Heart right ventricle (tissue), 16 donors: ENCODE data around the gene ZFR2. TPM values are rescaled to one million over a fixed set of nuclear protein-coding genes. Genes with fewer than 3 reads are reported as not detected.

Experiments used
- ATAC-seq, 8 donors: fragments of 200-7000 bp; cut with Tn5 transposase; one replicate each; pipeline ENCODE4 v1.9.1; 2020; ENCODE audit warnings: mild to moderate bottlenecking in 8 of 8, moderate library complexity in 8 of 8, moderate number of reproducible peaks in 1 of 8
- DNase-seq, 2 donors: peaks; one replicate each; pipeline ENCODE4 v3.0.0-alpha.2; 2020
- H3K27ac ChIP-seq, 10 donors: fragments of 200-600 bp; sonication (generic) in 2 of 10; one replicate each; pipeline versions ENCODE4 v1.5.0 to v1.8.0; 2020 to 2022; ENCODE audit warnings: mild to moderate bottlenecking in 3 of 10
- H3K27me3 ChIP-seq, 7 donors: fragments of 200-600 bp; one replicate each; pipeline ENCODE4 v1.8.0; 2021 to 2022; ENCODE audit warnings: mild to moderate bottlenecking in 2 of 7
- H3K36me3 ChIP-seq, 9 donors: fragments of 200-600 bp; sonication (generic) in 1 of 9; one replicate each; pipeline versions ENCODE4 v1.5.0 to v1.8.0; 2020 to 2022; ENCODE audit warnings: mild to moderate bottlenecking in 2 of 9
- H3K4me1 ChIP-seq, 9 donors: fragments of 200-600 bp; sonication (generic) in 1 of 9; one replicate each; pipeline versions ENCODE4 v1.5.0 to v1.8.0; 2020 to 2022; ENCODE audit warnings: mild to moderate bottlenecking in 4 of 9
- H3K4me3 ChIP-seq, 10 donors: fragments of 200-600 bp; sonication (generic) in 2 of 10; one replicate each; pipeline versions ENCODE4 v1.5.0 to v1.8.0; 2020 to 2022; ENCODE audit warnings: mild to moderate bottlenecking in 7 of 10, moderate library complexity in 2 of 10
- H3K9me3 ChIP-seq, 11 donors: fragments of 200-600 bp in 10 of 11; sonication (generic) in 2 of 11; one replicate each; pipeline versions ENCODE4 v1.5.0 to v1.8.0; 2013 to 2022; ENCODE audit warnings: mild to moderate bottlenecking in 2 of 11, control low read depth in 1 of 11, moderate library complexity in 1 of 11
- WGBS, 2 donors: extraction: QIAGEN DNeasy Blood & Tissue Kit; methylation state at CpG; one replicate each; pipeline ENCODE4 v1.1.7; 2013; ENCODE audit warnings: inconsistent platforms in 1 of 2; 5-methylcytosine and 5-hydroxymethylcytosine counted together
- intact Hi-C, 10 donors: fragments of 100-400 bp; cut with DNase I; formaldehyde crosslinking; loops; one replicate each; pipeline versions ENCODE4 v1.11.1 to v1.14.2; 2022
- polyA plus RNA-seq, 2 donors: library from polyadenylated mRNA; stranded (reverse); fragments of 200-250 nt; gene quantifications; one replicate each; pipeline ENCODE4 v1.2.3, GENCODE V29; 2013
- total RNA-seq, 10 donors: library from RNA; stranded (reverse); fragmentation: NEBNext Ultra II Directional in 3 of 10; extraction: Animal tissue kit (Norgen Biotek cat#: 25700) in 3 of 10; gene quantifications; one replicate each; pipeline versions ENCODE4 v1.2.1 to v1.2.4, GENCODE V29; 2021 to 2023
- TF ChIP-seq, protein P1 (sequence below), 9 donors: fragments of 200-600 bp; sonication (generic) in 2 of 9; IDR thresholded peaks; one replicate each; pipeline versions ENCODE4 v1.5.0 to v1.8.0; 2021 to 2022; ENCODE audit warnings: antibody characterized with exemption in 9 of 9, mild to moderate bottlenecking in 5 of 9, moderate library complexity in 1 of 9
- donor health status: Arrhythmogenic right ventricular cardiomyopathy.
- donor health status: ischemic (EF 13 %, LVEDD 7.1; RV severe dilation, severe dysfunction).
- donor health status: healthy with polysubstance abuse.
- donor health status: DM: no; HTN: yes; CAD: no.
- donor health status: DM: no; HTN: no; CAD: no.
- donor health status: ischemic (EF 25% LVEDD 6.9; RV normal size, moderate dysfunction).
- donor health status: ischemic (EF 25% LVEDD 5.7; RV mildly dilated, moderate dysfunction).
- donor health status: healthy.
- donor health status: DM: yes; HTN: yes; CAD: no.
- donor health status: Ischemic cardiomyopathy.
- donor health status: ischemic (EF 35%, LVEDD 5.7; RV mildly dilated, moderate dysfunction).
- donor health status: nonischemic (EF 11% LVEDD 7.7; RV severe dilation, severe dysfunction).
- donor health status: DM: yes; HTN: yes; CAD: no.
- donor health status: PGD.
- donor health status: ischemic (EF 29% LVEDD 5.4; RV normal size, mild dysfunction).
- donor health status: nonischemic (EF 23%, LVEDD 6.1; RV moderate dilation, normal function).

ZFR2 gene
- total and polyA plus RNA-seq, 12 donors, result 0.04 to 0.29 TPM; not detected in 10

- no peak overlapping the region for H3K4me3 ChIP-seq
- no peaks in the 10 kb centered on the region for H3K9me3 ChIP-seq
- H3K27me3 ChIP-seq, result peaks cover 0 to 14% (median 0%) of the 10 kb centered on the region in 7 donors
- ATAC-seq (peak; percentile 68 to 85 (median 78)), DNase-seq (peak; percentile 38 to 76)
- no peaks in the 10 kb centered on the region for H3K36me3 ChIP-seq
- WGBS, 2 donors, result 17 to 21% methylated on average over 43 of the region's 43 CpGs
- TF ChIP-seq, protein P1, sequence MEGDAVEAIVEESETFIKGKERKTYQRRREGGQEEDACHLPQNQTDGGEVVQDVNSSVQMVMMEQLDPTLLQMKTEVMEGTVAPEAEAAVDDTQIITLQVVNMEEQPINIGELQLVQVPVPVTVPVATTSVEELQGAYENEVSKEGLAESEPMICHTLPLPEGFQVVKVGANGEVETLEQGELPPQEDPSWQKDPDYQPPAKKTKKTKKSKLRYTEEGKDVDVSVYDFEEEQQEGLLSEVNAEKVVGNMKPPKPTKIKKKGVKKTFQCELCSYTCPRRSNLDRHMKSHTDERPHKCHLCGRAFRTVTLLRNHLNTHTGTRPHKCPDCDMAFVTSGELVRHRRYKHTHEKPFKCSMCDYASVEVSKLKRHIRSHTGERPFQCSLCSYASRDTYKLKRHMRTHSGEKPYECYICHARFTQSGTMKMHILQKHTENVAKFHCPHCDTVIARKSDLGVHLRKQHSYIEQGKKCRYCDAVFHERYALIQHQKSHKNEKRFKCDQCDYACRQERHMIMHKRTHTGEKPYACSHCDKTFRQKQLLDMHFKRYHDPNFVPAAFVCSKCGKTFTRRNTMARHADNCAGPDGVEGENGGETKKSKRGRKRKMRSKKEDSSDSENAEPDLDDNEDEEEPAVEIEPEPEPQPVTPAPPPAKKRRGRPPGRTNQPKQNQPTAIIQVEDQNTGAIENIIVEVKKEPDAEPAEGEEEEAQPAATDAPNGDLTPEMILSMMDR (IDR thresholded peaks at IDR 0.05), result peak; percentile 97 to 100 (median 99)
- intact Hi-C loops, result loop anchor here in 7 of 10 donors (5.0 to 10.0 kb wide), 4 partner anchors 40 to 157 kb away; partner anchors contain the start of genes APBA3 (in 5 of the 7) and MRPL54 (in 5 of the 7)
- no peak overlapping the region for H3K27ac ChIP-seq
- peaks cover 0 to 17% (median 5%) of the 10 kb centered on the region in 9 donors for H3K4me1 ChIP-seq
Measured at GRCh38 chr19:3821857-3822364, 46.9 kb downstream of the ZFR2 start.

DNA sequence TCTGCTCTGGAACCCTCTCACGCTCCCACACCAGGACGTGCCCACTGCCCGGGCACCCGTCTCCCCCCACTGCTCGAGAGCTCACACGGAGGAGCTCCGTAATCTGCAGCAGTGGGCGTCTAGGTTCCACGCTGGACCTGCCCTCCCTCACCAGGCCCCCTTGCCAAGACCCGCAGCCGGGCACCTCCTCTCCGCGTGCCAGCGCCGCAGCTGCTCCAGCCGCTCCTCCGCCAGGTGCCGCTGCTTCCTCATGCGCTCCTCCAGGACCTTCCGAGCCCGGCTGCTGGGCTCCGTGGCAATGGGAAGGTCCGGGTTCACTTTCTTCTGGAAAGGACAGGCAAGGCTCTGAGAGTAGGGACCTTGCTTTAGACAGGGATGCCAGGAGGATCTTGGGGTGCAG lies 47.7 kb downstream of the ZFR2 start:
- H3K4me3 ChIP-seq, result no peak overlapping the region
- TF ChIP-seq, protein P1 (IDR thresholded peaks at IDR 0.05), result no peak
- H3K4me1 ChIP-seq, result peaks cover 0 to 17% (median 5%) of the 10 kb centered on the region in 9 donors
- H3K36me3 ChIP-seq, result no peaks in the 10 kb centered on the region
- H3K27me3 ChIP-seq, result peaks cover 0 to 14% (median 0%) of the 10 kb centered on the region in 7 donors
- no peak for DNase-seq
- H3K27ac ChIP-seq, result no peak overlapping the region
- ATAC-seq, result no peak
- no peaks in the 10 kb centered on the region for H3K9me3 ChIP-seq
- intact Hi-C loops, result loop anchor here in 7 of 10 donors (5.0 to 10.0 kb wide), 4 partner anchors 39 to 156 kb away; partner anchors contain the start of genes APBA3 (in 5 of the 7) and MRPL54 (in 5 of the 7)
- 93 to 94% methylated on average over 23 of the region's 23 CpGs for WGBS, 2 donors

GRCh38 chr19:3819989-3820388 lies 48.8 kb downstream of the ZFR2 start:
- H3K4me1 ChIP-seq, result peaks cover 0 to 17% (median 5%) of the 10 kb centered on the region in 9 donors

GRCh38 chr19:3818918-3819317 lies 49.9 kb downstream of the ZFR2 start:
- peaks cover 0 to 23% (median 5%) of the 10 kb centered on the region in 9 donors for H3K4me1 ChIP-seq
- no peak for DNase-seq
- peak overlapping the region in 1 of 10 donors; percentile 29 for H3K27ac ChIP-seq
- H3K36me3 ChIP-seq, result no peaks in the 10 kb centered on the region
- 73 to 74% methylated on average over 31 of the region's 31 CpGs for WGBS, 2 donors
- no peak overlapping the region for H3K4me3 ChIP-seq
- TF ChIP-seq, protein P1 (IDR thresholded peaks at IDR 0.05), result no peak
- intact Hi-C loops, result no loop called here
- H3K9me3 ChIP-seq, result no peaks in the 10 kb centered on the region
- H3K27me3 ChIP-seq, result peaks cover 0 to 10% (median 0%) of the 10 kb centered on the region in 7 donors
- ATAC-seq, result peak in 2 of 8 donors; percentile 4 to 14

More at GRCh38 chr19:3819989-3820388, 48.8 kb downstream of the ZFR2 start:
- TF ChIP-seq, protein P1 (IDR thresholded peaks at IDR 0.05), result no peak
- peak in 1 of 8 donors; percentile 20 for ATAC-seq
- peaks cover 0 to 11% (median 0%) of the 10 kb centered on the region in 7 donors for H3K27me3 ChIP-seq
- WGBS, 2 donors, result 89 to 96% methylated on average over 19 of the region's 19 CpGs
- intact Hi-C loops, result loop anchor here in 7 of 10 donors (5.0 to 10.0 kb wide), 4 partner anchors 38 to 155 kb away; partner anchors contain the start of genes APBA3 (in 5 of the 7) and MRPL54 (in 5 of the 7)
- DNase-seq, result no peak
- H3K4me3 ChIP-seq, result no peak overlapping the region
- H3K9me3 ChIP-seq, result no peaks in the 10 kb centered on the region
- no peak overlapping the region for H3K27ac ChIP-seq
- H3K36me3 ChIP-seq, result no peaks in the 10 kb centered on the region
